NOMO-1 treated with dmso at 0.1 percent for 144 hours (cell line): Measurements from ENCODE around the gene MINK1.
"Not testable (repeated sequence)": the region's sequence is repeated elsewhere in the genome, so short reads cannot be mapped to it uniquely, and the experiment has no call there.

Experiments
- DNase-seq: peaks from one replicate; lab custom pipeline; 2025; ENCODE audit not compliant: unreplicated experiment; lab: John Stamatoyannopoulos, UW

MINK1 gene

GRCh38 chr17:4867535-4867934 lies 34.4 kb downstream of the MINK1 start:
- not testable (repeated sequence) for DNase-seq

GRCh38 chr17:4869058-4869998 lies 36.2 kb downstream of the MINK1 start:
- not testable (repeated sequence) for DNase-seq

- DNase-seq, result no peak
Measured at GRCh38 chr17:4870855-4871254, 37.7 kb downstream of the MINK1 start.

GRCh38 chr17:4872786-4873185 lies 39.6 kb downstream of the MINK1 start:
- no peak for DNase-seq

GRCh38 chr17:4877089-4877488 lies 43.9 kb downstream of the MINK1 start:
- DNase-seq, result no peak

- DNase-seq, result no peak
Measured at GRCh38 chr17:4879601-4880000, 46.5 kb downstream of the MINK1 start.

- DNase-seq, result no peak
Measured at GRCh38 chr17:4880857-4881256, 47.7 kb downstream of the MINK1 start.

GRCh38 chr17:4881761-4882555 lies 48.8 kb downstream of the MINK1 start:
- DNase-seq, result no peak

- no peak for DNase-seq
Measured at GRCh38 chr17:4884489-4884888, 51.3 kb downstream of the MINK1 start.

- DNase-seq, result no peak
Measured at GRCh38 chr17:4886830-4887229, 53.7 kb downstream of the MINK1 start.

GRCh38 chr17:4887581-4887980 lies 54.4 kb downstream of the MINK1 start:
- no peak for DNase-seq

- DNase-seq, result no peak
Measured at GRCh38 chr17:4891411-4892410, 58.6 kb downstream of the MINK1 start.

- no peak for DNase-seq
Measured at GRCh38 chr17:4892499-4893221, 59.5 kb downstream of the MINK1 start.

- no peak for DNase-seq
Measured at GRCh38 chr17:4893272-4893671, 60.1 kb downstream of the MINK1 start.

- no peak for DNase-seq
Measured at GRCh38 chr17:4893721-4894560, 60.8 kb downstream of the MINK1 start.

- DNase-seq, result no peak
Measured at GRCh38 chr17:4895121-4895520, 62.0 kb downstream of the MINK1 start.

GRCh38 chr17:4895657-4896331 lies 62.7 kb downstream of the MINK1 start:
- no peak for DNase-seq

GRCh38 chr17:4896332-4897197 lies 63.4 kb downstream of the MINK1 start:
- DNase-seq, result no peak
